IMR-90 (cell line): ENCODE results near the gene CCDC7. TPM values are rescaled to one million over a fixed set of nuclear protein-coding genes. Genes with fewer than 3 reads are reported as not detected.

ENCODE experiments used
- ATAC-seq: fragments of 200-7000 bp; cut with Tn5 transposase; 2 replicates; pipeline ENCODE4 v1.9.1; 2020; ENCODE audit warnings: low read depth, mild to moderate bottlenecking, moderate library complexity
- BruUV-seq: library from RNA; stranded (reverse); fragments of 400-500 nt; replicated peaks from 2 replicates; lab custom pipeline; 2021; lab: Mats Ljungman, UMichigan
- CTCF ChIA-PET: fragments of 300-600 bp; formaldehyde crosslinking; extraction: SDS; loops from one replicate; lab custom pipeline; 2021; ENCODE audit warnings: antibody characterized with exemption; lab: Yijun Ruan, JAX
- POLR2A ChIA-PET: fragments of 300-600 bp; sonication (Branson Sonifier 250); formaldehyde crosslinking; loops from one replicate; lab custom pipeline; 2022; ENCODE audit warnings: antibody characterized with exemption; ENCODE audit not compliant: unreplicated experiment; lab: Charles Lee
- DNase-seq: peaks from one replicate; pipeline ENCODE4 v3.0.0; 2013
- H2AFZ ChIP-seq: replicated peaks from 2 replicates; pipeline ENCODE3; 2013; ENCODE audit warnings: low read length, mild to moderate bottlenecking; ENCODE audit not compliant: poor library complexity
- H2AK5ac ChIP-seq: 2 replicates; pipeline ENCODE4 v1.6.1; 2013; ENCODE audit warnings: low read depth, low read length, inconsistent platforms
- H2AK9ac ChIP-seq: replicated peaks from 2 replicates; pipeline ENCODE3; 2013; ENCODE audit warnings: mild to moderate bottlenecking, low read depth, low read length, moderate library complexity; ENCODE audit not compliant: poor library complexity
- H2BK120ac ChIP-seq: 2 replicates; pipeline ENCODE4 v1.6.1; 2013; ENCODE audit warnings: low read depth, low read length, inconsistent platforms
- H2BK15ac ChIP-seq: 3 replicates; pipeline ENCODE4 v1.6.1; 2013; ENCODE audit warnings: low read depth, low read length, inconsistent platforms
- H2BK20ac ChIP-seq: 2 replicates; pipeline ENCODE4 v1.6.1; 2013; ENCODE audit warnings: low read depth, mild to moderate bottlenecking, inconsistent platforms, low read length, moderate library complexity
- H2BK5ac ChIP-seq: 2 replicates; pipeline ENCODE4 v1.6.1; 2013; ENCODE audit warnings: mild to moderate bottlenecking, low read depth, low read length, inconsistent platforms; ENCODE audit not compliant: poor library complexity, severe bottlenecking
- H3K14ac ChIP-seq: replicated peaks from 2 replicates; pipeline ENCODE4 v1.6.1; 2013; ENCODE audit warnings: low read depth, low read length, inconsistent platforms
- H3K18ac ChIP-seq: 2 replicates; pipeline ENCODE4 v1.6.1; 2013; ENCODE audit warnings: low read depth, low read length, control low read depth
- H3K23ac ChIP-seq: 2 replicates; pipeline ENCODE4 v1.6.1; 2013; ENCODE audit warnings: low read depth, low read length, inconsistent platforms
- H3K27ac ChIP-seq: 2 replicates; pipeline ENCODE4 v1.5.1; 2013; ENCODE audit warnings: mild to moderate bottlenecking, control low read depth, low read length; ENCODE audit not compliant: insufficient read depth
- H3K27me3 ChIP-seq: 2 replicates; pipeline ENCODE4 v1.6.1; 2013; ENCODE audit warnings: low read length; ENCODE audit not compliant: control insufficient read depth, insufficient read depth
- H3K36me3 ChIP-seq: 2 replicates; pipeline ENCODE4 v1.6.1; 2013; ENCODE audit warnings: low read length, mixed read lengths; ENCODE audit not compliant: control insufficient read depth, insufficient read depth
- H3K4ac ChIP-seq: 2 replicates; pipeline ENCODE4 v1.6.1; 2013; ENCODE audit warnings: low read depth, low read length, inconsistent platforms
- H3K4me1 ChIP-seq: 2 replicates; pipeline ENCODE4 v1.6.1; 2013; ENCODE audit warnings: low read length, mixed read lengths; ENCODE audit not compliant: control insufficient read depth, insufficient read depth
- H3K4me2 ChIP-seq: 2 replicates; pipeline ENCODE4 v1.6.1; 2013; ENCODE audit warnings: low read depth, mild to moderate bottlenecking, control low read depth, low read length, moderate library complexity
- H3K4me3 ChIP-seq: 2 replicates; pipeline ENCODE4 v1.5.1; 2013; ENCODE audit warnings: low read depth, mild to moderate bottlenecking, control low read depth, low read length, moderate library complexity; ENCODE audit not compliant: insufficient read depth
- H3K56ac ChIP-seq: 2 replicates; pipeline ENCODE4 v1.6.1; 2013; ENCODE audit warnings: low read length, inconsistent platforms; ENCODE audit not compliant: insufficient read depth; ENCODE audit errors: extremely low read depth
- H3K79me1 ChIP-seq, 2 experiments: 2 replicates each; pipeline ENCODE4 v1.6.1; 2013; ENCODE audit warnings: low read length in 2 of 2, inconsistent platforms in 1 of 2, low read depth in 1 of 2
- H3K9ac ChIP-seq: 2 replicates; pipeline ENCODE4 v1.6.1; 2013; ENCODE audit warnings: low read depth, low read length, control low read depth
- H3K9me1 ChIP-seq: 2 replicates; pipeline ENCODE4 v1.6.1; 2013; ENCODE audit warnings: low read length, inconsistent platforms; ENCODE audit not compliant: insufficient read depth
- H3K9me3 ChIP-seq: 2 replicates; pipeline ENCODE4 v1.6.1; 2013; ENCODE audit warnings: low read length; ENCODE audit not compliant: control insufficient read depth, insufficient read depth
- H4K20me1 ChIP-seq: 2 replicates; pipeline ENCODE4 v1.6.1; 2013; ENCODE audit warnings: low read length, inconsistent platforms; ENCODE audit not compliant: insufficient read depth
- H4K5ac ChIP-seq: 2 replicates; pipeline ENCODE4 v1.6.1; 2013; ENCODE audit warnings: mild to moderate bottlenecking, low read depth, low read length, control low read depth
- H4K8ac ChIP-seq, 2 experiments: 2 replicates each; pipeline ENCODE4 v1.6.1; 2013; ENCODE audit warnings: low read depth in 2 of 2, low read length in 2 of 2, control low read depth in 1 of 2, inconsistent platforms in 1 of 2
- H4K91ac ChIP-seq: 2 replicates; pipeline ENCODE4 v1.6.1; 2013; ENCODE audit warnings: low read depth, low read length, inconsistent platforms; ENCODE audit not compliant: insufficient read depth
- BHLHE40 ChIP-seq: fragments of 150-350 bp; IDR thresholded peaks from 2 replicates; pipeline ENCODE4 v1.6.1; 2016; ENCODE audit warnings: mild to moderate bottlenecking, low read depth, low read length
- CEBPB ChIP-seq: IDR thresholded peaks from 2 replicates; pipeline ENCODE4 v1.6.1; 2012; ENCODE audit warnings: low read depth, low read length, improper control_type of control experiment
- CHD1 ChIP-seq: IDR thresholded peaks from 2 replicates; pipeline ENCODE4 v1.6.1; 2012; ENCODE audit warnings: low read depth, low read length, improper control_type of control experiment
- CTCF ChIP-seq: conservative IDR thresholded peaks from 2 replicates; pipeline ENCODE4 v1.5.1; 2012; ENCODE audit warnings: mild to moderate bottlenecking, low read depth, low read length, improper control_type of control experiment
- ELK1 ChIP-seq: fragments of 150-350 bp; IDR thresholded peaks from 2 replicates; pipeline ENCODE4 v1.6.1; 2016; ENCODE audit warnings: low read depth, mild to moderate bottlenecking, low read length, moderate library complexity, borderline replicate concordance
- FOS ChIP-seq: fragments of 150-350 bp; IDR thresholded peaks from 2 replicates; pipeline ENCODE4 v1.6.1; 2016; ENCODE audit warnings: low read depth, low read length
- MAFK ChIP-seq: IDR thresholded peaks from 2 replicates; pipeline ENCODE4 v1.6.1; 2012; ENCODE audit warnings: low read depth, low read length, improper control_type of control experiment
- NFE2L2 ChIP-seq: fragments of 150-350 bp; IDR thresholded peaks from 2 replicates; pipeline ENCODE4 v1.6.1; 2016; ENCODE audit warnings: low read depth, mild to moderate bottlenecking, low read length
- POLR2A ChIP-seq: IDR thresholded peaks from 2 replicates; pipeline ENCODE4 v1.6.1; 2012; ENCODE audit warnings: mild to moderate bottlenecking, low read depth, low read length
- RAD21 ChIP-seq: IDR thresholded peaks from 2 replicates; pipeline ENCODE4 v1.6.1; 2012; ENCODE audit warnings: low read length, improper control_type of control experiment
- RCOR1 ChIP-seq: IDR thresholded peaks from 2 replicates; pipeline ENCODE4 v1.6.1; 2012; ENCODE audit warnings: mild to moderate bottlenecking, low read length, improper control_type of control experiment; ENCODE audit not compliant: insufficient replicate concordance
- RFX5 ChIP-seq: IDR thresholded peaks from 2 replicates; pipeline ENCODE4 v1.8.0; 2012; ENCODE audit warnings: low read depth, mild to moderate bottlenecking, low read length, moderate library complexity
- SMC3 ChIP-seq: fragments of 150-350 bp; IDR thresholded peaks from 2 replicates; pipeline ENCODE4 v1.6.1; 2016; ENCODE audit warnings: low read depth, mild to moderate bottlenecking, antibody characterized with exemption, low read length, moderate library complexity
- USF2 ChIP-seq: fragments of 150-350 bp; IDR thresholded peaks from 2 replicates; pipeline ENCODE4 v1.6.1; 2017; ENCODE audit warnings: mild to moderate bottlenecking, antibody characterized with exemption, low read length, low read depth
- WGBS, 2 experiments: methylation state at CpG; one replicate each; pipeline versions ENCODE4 v1.1.5 to v1.1.7; 2013; ENCODE audit warnings: missing lambda C conversion rate in 2 of 2; ENCODE audit not compliant: insufficient read length in 1 of 2; ENCODE audit errors: extremely low coverage in 2 of 2; 5-methylcytosine and 5-hydroxymethylcytosine counted together
- dilution Hi-C: fragments of 300-500 bp; cut with HindIII; formaldehyde crosslinking; loops from one replicate; pipeline ENCODE4 v1.14.3; 2018; ENCODE audit warnings: low sequenced_read_pairs; ENCODE audit not compliant: unreplicated experiment
- in situ Hi-C: fragments of 300-500 bp; cut with MboI; formaldehyde crosslinking; loops from 3 replicates; pipeline ENCODE4 v1.14.3; 2019; ENCODE audit warnings: low sequenced_read_pairs, inconsistent platforms, mixed read lengths
- intact Hi-C: fragments of 100-400 bp; cut with micrococcal nuclease; formaldehyde crosslinking; loops from 2 replicates; pipeline ENCODE4 v1.10.0; 2022
- polyA plus RNA-seq, 3 experiments: library from polyadenylated mRNA; depleted of rRNA; stranded (reverse); fragments of >200 nt; gene quantifications; 2 replicates each; pipeline ENCODE4 v1.2.3, GENCODE V29; 2012; ENCODE audit warnings: low replicate concordance in 1 of 3
- total RNA-seq: library from RNA; depleted of rRNA; stranded (reverse); fragments of >200 nt; gene quantifications from 2 replicates; pipeline ENCODE4 v1.2.3, GENCODE V29; 2012

The CCDC7 gene
- total and polyA plus RNA-seq, 2 of the 4 experiments (the other 2 are of a cell fraction), result 0.74 to 4.3 TPM

GRCh38 chr10:32538256-32538655 is 92.3 kb downstream of the CCDC7 start:
- H4K8ac ChIP-seq, result no peak overlapping the region
- dilution Hi-C loops (no loop called here), intact Hi-C loops (no loop called here), in situ Hi-C loops (no loop called here)
- H2BK15ac ChIP-seq, result no peak overlapping the region
- ChIA-PET CTCF (no interaction called here), POLR2A (no interaction called here)
- H2AK9ac ChIP-seq, result no peak overlapping the region
- no peak overlapping the region for H3K4ac ChIP-seq
- H3K27me3 ChIP-seq, result no peaks in the 10 kb centered on the region
- no peak overlapping the region for H3K14ac ChIP-seq
- no peak overlapping the region for H3K4me3 ChIP-seq
- DNase-seq, result no peak
- H3K9ac ChIP-seq, result no peak overlapping the region
- no peak overlapping the region for H3K27ac ChIP-seq
- H4K20me1 ChIP-seq, result no peaks in the 10 kb centered on the region
- H3K36me3 ChIP-seq, result no peaks in the 10 kb centered on the region
- H2BK20ac ChIP-seq, result no peak overlapping the region
- H4K5ac ChIP-seq, result no peak overlapping the region
- no peak overlapping the region for H2AFZ ChIP-seq
- H3K4me1 ChIP-seq, result no peaks in the 10 kb centered on the region
- no peak overlapping the region for H3K23ac ChIP-seq
- BruUV-seq, result no TSS peak
- no peaks in the 10 kb centered on the region for H3K9me1 ChIP-seq
- H2AK5ac ChIP-seq, result no peak overlapping the region
- H3K4me2 ChIP-seq, result no peak overlapping the region
- no peak overlapping the region for H3K56ac ChIP-seq
- WGBS, 2 experiments, result no CpG with 5 or more reads among the region's 3 CpGs
- TF ChIP-seq CEBPB (no peak), POLR2A (no peak), RAD21 (no peak), FOS (no peak), USF2 (no peak), ELK1 (no peak), MAFK (no peak), NFE2L2 (no peak), CHD1 (no peak), BHLHE40 (no peak), RCOR1 (no peak), CTCF (no peak), SMC3 (no peak), RFX5 (no peak)
- no peak for ATAC-seq
- H4K91ac ChIP-seq, result no peak overlapping the region
- no peaks in the 10 kb centered on the region for H3K79me1 ChIP-seq
- H2BK120ac ChIP-seq, result no peak overlapping the region
- H3K9me3 ChIP-seq, result no peaks in the 10 kb centered on the region
- H3K18ac ChIP-seq, result no peak overlapping the region
- H2BK5ac ChIP-seq, result no peak overlapping the region
